AG04450 (cell line): ENCODE data around the gene POLR1A. TPM values are rescaled to one million over a fixed set of nuclear protein-coding genes. Genes with fewer than 3 reads are reported as not detected.

Source experiments
- CTCF ChIA-PET: fragments of 300-600, 350-600 bp; formaldehyde crosslinking; extraction: SDS; loops from one replicate; lab custom pipeline; 2022; ENCODE audit warnings: antibody characterized with exemption, inconsistent platforms; lab: Charles Lee
- POLR2A ChIA-PET: fragments of 350-600 bp; formaldehyde crosslinking; extraction: SDS; loops from one replicate; lab custom pipeline; 2021; ENCODE audit warnings: antibody characterized with exemption, inconsistent platforms; lab: Yijun Ruan, JAX
- DNase-seq: peaks from one replicate; pipeline ENCODE4 v3.0.0-alpha.2; 2011; ENCODE audit warnings: low read depth, low spot score
- H3K27ac ChIP-seq: one replicate; pipeline ENCODE4 v1.5.1; 2012; ENCODE audit warnings: low read depth, low read length, control low read depth
- H3K27me3 ChIP-seq: one replicate; pipeline ENCODE4 v1.6.0; 2012; ENCODE audit warnings: low read length; ENCODE audit not compliant: control insufficient read depth, insufficient read depth
- H3K4me3 ChIP-seq: 2 replicates; pipeline ENCODE4 v1.5.1; 2011; ENCODE audit warnings: mild to moderate bottlenecking, low read depth, low read length, control low read depth
- H3K9me3 ChIP-seq: 2 replicates; pipeline ENCODE4 v1.5.1; 2012; ENCODE audit warnings: low read length; ENCODE audit not compliant: control insufficient read depth, insufficient read depth
- polyA plus RNA-seq: library from polyadenylated mRNA; depleted of rRNA; stranded (reverse); fragments of >200 nt; gene quantifications from 2 replicates; pipeline ENCODE4 v1.2.3, GENCODE V29; 2011
- TF ChIP-seq, protein P1 (sequence below): IDR thresholded peaks from 2 replicates; pipeline ENCODE4 v1.5.1; 2011; ENCODE audit warnings: low read depth, low read length, control low read depth, inconsistent platforms

The POLR1A gene
- polyA plus RNA-seq, 1 experiment = 11.1 TPM

DNA sequence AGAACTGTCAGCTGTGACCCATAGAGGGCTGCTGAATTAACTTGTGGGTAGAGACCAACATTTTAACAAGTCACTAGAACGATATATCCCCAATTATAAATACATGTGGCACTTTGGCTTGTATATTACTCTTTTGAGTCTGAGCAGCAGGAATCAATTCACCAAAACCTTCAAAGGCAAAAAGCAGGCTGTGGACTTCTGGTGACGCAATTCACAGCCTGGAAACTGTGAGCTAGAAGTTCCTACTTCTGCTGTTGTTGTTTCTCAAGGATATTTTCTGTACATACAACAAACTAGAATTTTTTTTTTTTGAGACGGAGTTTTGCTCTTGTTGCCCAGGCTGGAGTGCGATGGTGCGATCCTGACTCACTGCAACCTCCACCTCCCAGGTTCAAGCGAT is 37.6 kb upstream of the POLR1A start:
- Histone ChIP-seq H3K27ac (no peak overlapping the region), H3K4me3 (no peak overlapping the region), H3K27me3 (no peaks in the 10 kb centered on the region), H3K9me3 (no peaks in the 10 kb centered on the region)
- ChIA-PET CTCF (no interaction called here), POLR2A (interaction anchor here (1.0 kb wide), 1 partner anchor 15 kb away, joined by 3 read pairs; no protein-coding TSS in a partner anchor)
- TF ChIP-seq, protein P1, sequence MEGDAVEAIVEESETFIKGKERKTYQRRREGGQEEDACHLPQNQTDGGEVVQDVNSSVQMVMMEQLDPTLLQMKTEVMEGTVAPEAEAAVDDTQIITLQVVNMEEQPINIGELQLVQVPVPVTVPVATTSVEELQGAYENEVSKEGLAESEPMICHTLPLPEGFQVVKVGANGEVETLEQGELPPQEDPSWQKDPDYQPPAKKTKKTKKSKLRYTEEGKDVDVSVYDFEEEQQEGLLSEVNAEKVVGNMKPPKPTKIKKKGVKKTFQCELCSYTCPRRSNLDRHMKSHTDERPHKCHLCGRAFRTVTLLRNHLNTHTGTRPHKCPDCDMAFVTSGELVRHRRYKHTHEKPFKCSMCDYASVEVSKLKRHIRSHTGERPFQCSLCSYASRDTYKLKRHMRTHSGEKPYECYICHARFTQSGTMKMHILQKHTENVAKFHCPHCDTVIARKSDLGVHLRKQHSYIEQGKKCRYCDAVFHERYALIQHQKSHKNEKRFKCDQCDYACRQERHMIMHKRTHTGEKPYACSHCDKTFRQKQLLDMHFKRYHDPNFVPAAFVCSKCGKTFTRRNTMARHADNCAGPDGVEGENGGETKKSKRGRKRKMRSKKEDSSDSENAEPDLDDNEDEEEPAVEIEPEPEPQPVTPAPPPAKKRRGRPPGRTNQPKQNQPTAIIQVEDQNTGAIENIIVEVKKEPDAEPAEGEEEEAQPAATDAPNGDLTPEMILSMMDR = no peak
- DNase-seq = no peak

DNA sequence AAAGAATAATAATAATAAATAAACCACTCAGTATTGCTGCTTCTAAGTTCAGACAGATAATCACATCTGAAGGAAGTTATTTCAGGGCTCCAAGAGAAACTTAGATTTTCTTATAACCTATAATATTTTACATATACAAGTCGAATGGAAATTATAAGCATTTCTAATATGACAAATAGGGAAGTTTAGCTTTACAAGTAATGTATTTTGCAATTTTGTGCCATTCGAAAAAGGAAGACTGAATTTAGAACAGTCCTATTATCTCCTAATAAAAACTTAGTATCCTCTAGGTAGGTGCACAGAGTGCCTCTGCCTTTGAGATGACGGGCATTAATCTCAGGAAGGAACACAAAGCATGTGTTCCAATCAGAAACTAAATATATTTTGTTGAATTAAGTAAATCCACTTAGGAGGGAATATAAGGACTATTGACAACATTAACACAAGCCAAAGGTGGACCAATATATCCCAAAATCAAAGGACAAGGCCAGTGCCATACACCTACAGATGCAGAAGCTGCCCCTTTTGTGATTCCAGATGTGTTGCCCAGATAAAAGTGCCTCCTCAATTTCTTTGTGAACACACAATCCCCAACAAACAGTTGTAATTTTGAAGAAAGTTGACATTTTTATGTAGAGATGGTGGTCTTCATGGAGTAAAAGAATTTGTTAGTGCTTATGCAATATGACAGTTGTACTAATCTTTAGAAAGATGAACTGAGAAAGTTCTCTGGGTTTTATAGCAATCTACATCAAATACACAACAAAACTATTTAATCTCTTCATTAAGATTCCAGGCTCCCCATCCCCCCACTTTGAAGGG is 37.0 kb upstream of the POLR1A start:
- CTCF ChIA-PET = no interaction called here
- Histone ChIP-seq H3K9me3 (no peaks in the 10 kb centered on the region), H3K27ac (no peak overlapping the region), H3K27me3 (no peaks in the 10 kb centered on the region), H3K4me3 (no peak overlapping the region)
- TF ChIP-seq, protein P1 = no peak
- POLR2A ChIA-PET = interaction anchor here (1.0 kb wide), 1 partner anchor 15 kb away, joined by 3 read pairs; no protein-coding TSS in a partner anchor
- no peak for DNase-seq

DNA sequence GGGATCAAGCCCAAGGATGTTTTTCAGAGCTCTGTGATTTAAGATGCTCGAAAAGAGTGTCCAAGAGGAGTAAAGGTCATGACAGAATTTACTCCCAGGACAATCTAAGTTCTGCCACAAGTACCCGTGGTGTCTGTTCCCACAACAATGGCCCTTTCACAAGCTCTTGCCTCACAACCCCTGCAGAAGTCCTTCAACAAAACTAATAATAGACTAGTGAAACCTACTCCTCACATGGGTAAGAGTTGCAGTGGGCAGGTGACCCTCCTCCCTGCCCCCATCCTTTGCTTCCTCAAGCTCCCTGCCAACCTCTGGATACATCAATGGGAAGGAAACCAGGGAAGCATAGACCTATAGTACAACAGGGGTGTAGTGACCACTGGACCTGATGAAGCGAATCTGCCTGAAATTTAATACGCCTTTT is 35.3 kb upstream of the POLR1A start:
- Histone ChIP-seq H3K4me3 (no peak overlapping the region), H3K9me3 (no peaks in the 10 kb centered on the region), H3K27me3 (no peaks in the 10 kb centered on the region), H3K27ac (no peak overlapping the region)
- TF ChIP-seq, protein P1 = no peak
- CTCF ChIA-PET = no interaction called here
- no peak for DNase-seq
- POLR2A ChIA-PET = no interaction called here

DNA sequence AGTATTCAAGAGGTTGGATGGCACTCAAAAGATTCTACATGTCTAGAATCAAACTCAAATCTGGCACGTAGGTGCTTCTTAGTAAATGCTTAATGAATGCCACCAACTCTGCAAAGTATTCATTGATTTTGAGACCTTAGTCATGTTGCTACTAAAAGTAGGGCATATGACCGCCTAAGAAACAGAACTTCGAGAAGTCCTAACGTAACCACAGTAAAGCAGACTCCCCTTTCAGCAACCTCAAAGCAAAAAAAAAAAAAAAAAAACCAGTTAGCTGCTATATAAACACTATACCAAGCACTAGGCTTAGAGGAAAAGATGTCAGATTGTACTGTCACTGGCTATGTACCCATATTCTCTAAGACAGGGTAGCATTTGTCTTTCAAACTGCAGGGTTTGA is 34.3 kb upstream of the POLR1A start:
- Histone ChIP-seq H3K9me3 (no peaks in the 10 kb centered on the region), H3K27ac (no peak overlapping the region), H3K27me3 (no peaks in the 10 kb centered on the region), H3K4me3 (no peak overlapping the region)
- CTCF ChIA-PET = no interaction called here
- POLR2A ChIA-PET = no interaction called here
- DNase-seq = no peak
- TF ChIP-seq, protein P1 = no peak
